Measurements from ENCODE around the gene HINT3.
"Not testable (repeated sequence)": the region's sequence is repeated elsewhere in the genome, so short reads cannot be mapped to it uniquely, and the experiment has no call there.

HINT3 gene

DNA sequence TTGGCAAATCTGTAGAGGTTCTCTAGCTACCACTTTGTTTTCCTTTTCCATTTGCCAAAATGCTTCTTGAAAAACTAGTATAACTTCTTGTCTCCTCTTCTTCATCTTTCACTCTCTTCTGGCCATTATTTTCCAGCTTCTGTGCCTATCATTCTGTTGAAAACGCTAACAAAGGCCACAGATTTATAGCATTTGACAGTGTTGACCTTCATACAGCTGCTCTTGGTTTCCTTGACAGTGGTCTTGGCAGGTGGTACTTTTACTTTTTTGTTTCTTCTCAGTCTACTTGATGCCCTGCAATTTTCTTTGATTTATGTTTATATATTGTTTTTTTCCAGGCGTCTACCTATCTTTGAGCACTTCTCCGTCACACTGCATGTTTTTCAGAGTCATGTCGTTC, 53.5 kb downstream of the HINT3 start:
- peaks cover 95% of the 10 kb centered on the region for H3K36me3 ChIP-seq (ENCODE audit: control insufficient read depth, insufficient read depth, low read length)
- no peaks in the 10 kb centered on the region for H3K27me3 ChIP-seq (ENCODE audit: control insufficient read depth, insufficient read depth, low read length)
- H3K27ac ChIP-seq (ENCODE audit: low read depth, low read length): no peak overlapping the region
- H3K9ac ChIP-seq (ENCODE audit: low read depth, low read length): no peak overlapping the region
- H3K4me3 ChIP-seq (ENCODE audit: low read depth, low read length): no peak overlapping the region
- no peaks in the 10 kb centered on the region for H3K4me1 ChIP-seq (ENCODE audit: control insufficient read depth, insufficient read depth, low read length)
- H3K9me3 ChIP-seq (ENCODE audit: control insufficient read depth, insufficient read depth, low read length): no peaks in the 10 kb centered on the region

DNA sequence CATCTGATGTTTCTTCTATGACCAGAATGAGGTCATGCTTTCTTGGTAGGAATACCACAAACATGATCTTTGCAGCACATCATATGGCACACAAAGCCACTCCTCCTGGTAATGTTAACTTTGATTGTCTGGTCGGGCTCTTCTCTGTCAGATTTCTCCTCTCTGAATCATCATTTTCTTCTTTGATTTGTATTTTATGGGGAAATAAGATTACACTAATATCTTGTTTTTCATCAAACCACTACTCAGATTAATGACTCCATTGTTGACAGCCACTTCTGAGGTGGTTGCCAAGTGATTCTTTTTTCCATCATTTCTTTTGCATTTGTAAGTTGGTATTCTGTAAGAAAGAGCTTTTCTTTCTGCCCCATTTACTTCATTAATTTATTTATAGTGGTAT, 59.3 kb downstream of the HINT3 start:
- no peak overlapping the region for H3K27ac ChIP-seq (ENCODE audit: low read depth, low read length)
- no peaks in the 10 kb centered on the region for H3K9me3 ChIP-seq (ENCODE audit: control insufficient read depth, insufficient read depth, low read length)

GRCh38 chr6:126016591-126016990, 60.0 kb downstream of the HINT3 start:
- peaks cover 95% of the 10 kb centered on the region for H3K36me3 ChIP-seq (ENCODE audit: control insufficient read depth, insufficient read depth, low read length)

More for the DNA sequence above, 59.3 kb downstream of the HINT3 start:
- no peak overlapping the region for H3K4me3 ChIP-seq (ENCODE audit: low read depth, low read length)
- peaks cover 95% of the 10 kb centered on the region for H3K36me3 ChIP-seq (ENCODE audit: control insufficient read depth, insufficient read depth, low read length)
- no peak overlapping the region for H3K9ac ChIP-seq (ENCODE audit: low read depth, low read length)
- no peaks in the 10 kb centered on the region for H3K4me1 ChIP-seq (ENCODE audit: control insufficient read depth, insufficient read depth, low read length)
- no peaks in the 10 kb centered on the region for H3K27me3 ChIP-seq (ENCODE audit: control insufficient read depth, insufficient read depth, low read length)

DNA sequence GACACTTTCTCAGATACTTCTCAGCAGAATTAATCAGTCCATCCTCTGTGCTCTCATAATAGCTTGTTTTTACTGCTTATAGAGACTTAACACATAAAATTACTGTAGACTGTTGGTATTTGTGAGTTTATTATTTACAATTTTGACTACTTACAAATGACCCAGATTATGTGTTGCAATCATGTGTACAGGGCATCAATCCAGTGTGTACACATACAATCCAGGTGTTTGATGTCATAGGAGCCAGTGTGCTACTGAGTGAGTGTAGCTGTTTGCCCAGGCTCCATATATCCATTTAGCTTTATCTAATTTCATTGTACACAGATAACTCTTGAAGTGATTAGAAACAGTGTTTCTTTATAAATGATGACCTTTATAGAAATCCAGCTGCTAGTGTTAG, 61.1 kb downstream of the HINT3 start:
- Histone ChIP-seq H3K4me3 (ENCODE audit: low read depth, low read length) (no peak overlapping the region), H3K9me3 (ENCODE audit: control insufficient read depth, insufficient read depth, low read length) (no peaks in the 10 kb centered on the region), H3K27me3 (ENCODE audit: control insufficient read depth, insufficient read depth, low read length) (no peaks in the 10 kb centered on the region), H3K4me1 (ENCODE audit: control insufficient read depth, insufficient read depth, low read length) (no peaks in the 10 kb centered on the region), H3K36me3 (ENCODE audit: control insufficient read depth, insufficient read depth, low read length) (peaks cover 95% of the 10 kb centered on the region), H3K27ac (ENCODE audit: low read depth, low read length) (no peak overlapping the region), H3K9ac (ENCODE audit: low read depth, low read length) (no peak overlapping the region)

More at GRCh38 chr6:126016591-126016990, 60.0 kb downstream of the HINT3 start:
- H3K4me1 ChIP-seq (ENCODE audit: control insufficient read depth, insufficient read depth, low read length): no peaks in the 10 kb centered on the region
- H3K9me3 ChIP-seq (ENCODE audit: control insufficient read depth, insufficient read depth, low read length): no peaks in the 10 kb centered on the region
- H3K9ac ChIP-seq (ENCODE audit: low read depth, low read length): no peak overlapping the region
- no peaks in the 10 kb centered on the region for H3K27me3 ChIP-seq (ENCODE audit: control insufficient read depth, insufficient read depth, low read length)
- no peak overlapping the region for H3K4me3 ChIP-seq (ENCODE audit: low read depth, low read length)
- H3K27ac ChIP-seq (ENCODE audit: low read depth, low read length): no peak overlapping the region

- Histone ChIP-seq H3K36me3 (ENCODE audit: control insufficient read depth, insufficient read depth, low read length) (peaks cover 95% of the 10 kb centered on the region), H3K27me3 (ENCODE audit: control insufficient read depth, insufficient read depth, low read length) (no peaks in the 10 kb centered on the region), H3K27ac (ENCODE audit: low read depth, low read length) (no peak overlapping the region), H3K4me3 (ENCODE audit: low read depth, low read length) (no peak overlapping the region), H3K4me1 (ENCODE audit: control insufficient read depth, insufficient read depth, low read length) (no peaks in the 10 kb centered on the region), H3K9me3 (ENCODE audit: control insufficient read depth, insufficient read depth, low read length) (no peaks in the 10 kb centered on the region), H3K9ac (ENCODE audit: low read depth, low read length) (no peak overlapping the region)
Observed at GRCh38 chr6:126020305-126021050, 63.9 kb downstream of the HINT3 start.

- H3K27ac ChIP-seq (ENCODE audit: low read depth, low read length); H3K9ac ChIP-seq (ENCODE audit: low read depth, low read length); H3K27me3 ChIP-seq (ENCODE audit: control insufficient read depth, insufficient read depth, low read length); H3K9me3 ChIP-seq (ENCODE audit: control insufficient read depth, insufficient read depth, low read length); H3K4me1 ChIP-seq (ENCODE audit: control insufficient read depth, insufficient read depth, low read length); H3K4me3 ChIP-seq (ENCODE audit: low read depth, low read length): not testable (repeated sequence)
- H3K36me3 ChIP-seq (ENCODE audit: control insufficient read depth, insufficient read depth, low read length): peaks cover 89% of the 10 kb centered on the region
Observed at GRCh38 chr6:126023474-126023873, 66.9 kb downstream of the HINT3 start.

GRCh38 chr6:126026001-126026400, 69.4 kb downstream of the HINT3 start:
- no peak overlapping the region for H3K27ac ChIP-seq (ENCODE audit: low read depth, low read length)
- H3K27me3 ChIP-seq (ENCODE audit: control insufficient read depth, insufficient read depth, low read length): no peaks in the 10 kb centered on the region
- no peaks in the 10 kb centered on the region for H3K9me3 ChIP-seq (ENCODE audit: control insufficient read depth, insufficient read depth, low read length)
- peaks cover 79% of the 10 kb centered on the region for H3K36me3 ChIP-seq (ENCODE audit: control insufficient read depth, insufficient read depth, low read length)
- H3K4me1 ChIP-seq (ENCODE audit: control insufficient read depth, insufficient read depth, low read length): no peaks in the 10 kb centered on the region
- H3K9ac ChIP-seq (ENCODE audit: low read depth, low read length): no peak overlapping the region
- no peak overlapping the region for H3K4me3 ChIP-seq (ENCODE audit: low read depth, low read length)

- no peaks in the 10 kb centered on the region for H3K27me3 ChIP-seq (ENCODE audit: control insufficient read depth, insufficient read depth, low read length)
- H3K4me3 ChIP-seq (ENCODE audit: low read depth, low read length): no peak overlapping the region
- H3K36me3 ChIP-seq (ENCODE audit: control insufficient read depth, insufficient read depth, low read length): peaks cover 66% of the 10 kb centered on the region
- no peak overlapping the region for H3K27ac ChIP-seq (ENCODE audit: low read depth, low read length)
- no peaks in the 10 kb centered on the region for H3K4me1 ChIP-seq (ENCODE audit: control insufficient read depth, insufficient read depth, low read length)
- no peak overlapping the region for H3K9ac ChIP-seq (ENCODE audit: low read depth, low read length)
- H3K9me3 ChIP-seq (ENCODE audit: control insufficient read depth, insufficient read depth, low read length): no peaks in the 10 kb centered on the region
Observed at GRCh38 chr6:126027601-126028000, 71.0 kb downstream of the HINT3 start.

Measured in HUES48 (cell line).